22Rv1 (cell line): ENCODE measurements around the gene DDC.

Experiments used
- H3K27ac ChIP-seq: fragments of 450-650 bp; 2 replicates; pipeline ENCODE4 v1.5.1; 2017
- ZFX ChIP-seq: fragments of 450-650 bp; IDR thresholded peaks from 2 replicates; pipeline ENCODE4 v1.6.1; 2017; ENCODE audit warnings: antibody characterized with exemption, borderline replicate concordance
- TF ChIP-seq, protein P1 (sequence below): fragments of 450-650 bp; IDR thresholded peaks from 2 replicates; pipeline ENCODE4 v1.5.1; 2017; ENCODE audit warnings: mild to moderate bottlenecking

The DDC gene

DNA sequence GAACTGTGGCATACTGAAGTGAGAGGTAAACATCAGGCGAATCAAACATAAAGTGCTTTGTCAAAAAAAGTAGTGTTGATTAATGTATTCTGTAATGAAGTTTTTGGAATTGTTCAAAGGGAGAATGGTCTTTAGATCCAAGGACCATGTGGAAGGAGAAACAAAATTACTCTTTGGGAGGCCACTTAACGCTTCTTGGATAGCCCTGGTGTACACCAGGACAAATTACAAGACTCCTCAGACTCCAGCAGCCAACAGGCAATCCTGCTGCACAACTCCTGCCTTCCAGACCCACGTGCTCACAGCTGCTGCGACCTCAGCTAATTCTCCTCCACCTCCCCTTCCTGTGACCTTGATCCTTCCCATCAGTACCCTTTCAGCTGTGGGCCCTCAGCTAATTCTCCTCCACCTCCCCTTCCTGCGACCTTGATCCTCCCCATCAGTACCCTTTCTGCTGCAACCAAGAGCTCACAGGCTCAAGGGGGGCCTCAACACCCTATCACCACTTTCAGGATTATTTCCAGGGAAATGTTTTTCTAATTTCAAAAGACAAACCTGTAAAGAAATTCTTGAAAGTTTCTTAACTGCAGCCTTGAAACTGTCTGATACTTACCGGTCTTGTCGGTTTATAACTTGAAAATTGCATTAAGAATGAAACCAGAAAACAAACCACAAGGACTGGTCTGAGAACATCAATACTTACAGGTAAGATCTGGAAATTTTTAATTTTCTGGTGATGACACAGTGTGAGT, 29.7 kb upstream of the DDC start:
- TF ChIP-seq ZFX: no peak
- TF ChIP-seq, protein P1, sequence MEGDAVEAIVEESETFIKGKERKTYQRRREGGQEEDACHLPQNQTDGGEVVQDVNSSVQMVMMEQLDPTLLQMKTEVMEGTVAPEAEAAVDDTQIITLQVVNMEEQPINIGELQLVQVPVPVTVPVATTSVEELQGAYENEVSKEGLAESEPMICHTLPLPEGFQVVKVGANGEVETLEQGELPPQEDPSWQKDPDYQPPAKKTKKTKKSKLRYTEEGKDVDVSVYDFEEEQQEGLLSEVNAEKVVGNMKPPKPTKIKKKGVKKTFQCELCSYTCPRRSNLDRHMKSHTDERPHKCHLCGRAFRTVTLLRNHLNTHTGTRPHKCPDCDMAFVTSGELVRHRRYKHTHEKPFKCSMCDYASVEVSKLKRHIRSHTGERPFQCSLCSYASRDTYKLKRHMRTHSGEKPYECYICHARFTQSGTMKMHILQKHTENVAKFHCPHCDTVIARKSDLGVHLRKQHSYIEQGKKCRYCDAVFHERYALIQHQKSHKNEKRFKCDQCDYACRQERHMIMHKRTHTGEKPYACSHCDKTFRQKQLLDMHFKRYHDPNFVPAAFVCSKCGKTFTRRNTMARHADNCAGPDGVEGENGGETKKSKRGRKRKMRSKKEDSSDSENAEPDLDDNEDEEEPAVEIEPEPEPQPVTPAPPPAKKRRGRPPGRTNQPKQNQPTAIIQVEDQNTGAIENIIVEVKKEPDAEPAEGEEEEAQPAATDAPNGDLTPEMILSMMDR: no peak
- H3K27ac ChIP-seq: no peak overlapping the region

DNA sequence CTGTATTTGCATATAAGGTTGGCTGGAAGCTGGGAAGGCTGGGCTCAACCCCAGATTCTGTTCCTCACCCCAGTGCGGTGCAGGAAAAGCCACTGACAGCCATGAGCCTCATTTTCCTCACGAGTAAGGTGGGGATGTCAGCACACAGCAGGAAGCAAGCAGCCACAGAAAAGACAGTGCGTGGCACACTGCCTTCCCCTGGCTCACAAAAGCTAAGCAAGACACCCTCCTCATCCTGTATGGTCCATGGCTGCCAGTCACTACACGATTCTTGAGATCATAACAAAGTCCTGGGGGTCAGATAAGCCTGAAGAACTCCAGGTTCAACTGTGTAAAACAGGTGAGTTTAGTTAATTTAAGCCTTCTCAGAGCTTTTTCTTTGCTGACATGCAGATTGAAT, 28.9 kb upstream of the DDC start:
- TF ChIP-seq, protein P1: no peak
- TF ChIP-seq ZFX: no peak
- no peak overlapping the region for H3K27ac ChIP-seq

DNA sequence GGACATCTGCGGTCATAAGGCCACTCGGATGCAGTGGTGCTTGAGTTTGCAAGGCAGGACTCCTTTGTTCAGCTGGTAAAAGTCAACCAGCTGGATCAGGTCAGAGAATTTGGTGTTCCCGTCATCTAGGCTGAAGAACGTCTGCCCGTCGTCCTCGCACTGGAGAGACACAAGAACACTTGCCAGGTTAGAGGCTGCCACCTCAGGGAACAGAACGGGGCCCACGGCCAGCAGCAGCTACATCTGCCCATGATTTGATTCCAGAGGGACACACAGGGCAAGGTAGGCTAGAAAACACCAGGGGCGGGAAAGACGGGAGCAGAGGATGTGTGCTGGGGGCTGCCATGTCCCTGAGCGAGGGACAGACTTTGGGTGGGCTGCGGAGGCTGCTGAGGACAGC, 27.7 kb upstream of the DDC start:
- TF ChIP-seq ZFX: no peak
- TF ChIP-seq, protein P1: no peak
- no peak overlapping the region for H3K27ac ChIP-seq

DNA sequence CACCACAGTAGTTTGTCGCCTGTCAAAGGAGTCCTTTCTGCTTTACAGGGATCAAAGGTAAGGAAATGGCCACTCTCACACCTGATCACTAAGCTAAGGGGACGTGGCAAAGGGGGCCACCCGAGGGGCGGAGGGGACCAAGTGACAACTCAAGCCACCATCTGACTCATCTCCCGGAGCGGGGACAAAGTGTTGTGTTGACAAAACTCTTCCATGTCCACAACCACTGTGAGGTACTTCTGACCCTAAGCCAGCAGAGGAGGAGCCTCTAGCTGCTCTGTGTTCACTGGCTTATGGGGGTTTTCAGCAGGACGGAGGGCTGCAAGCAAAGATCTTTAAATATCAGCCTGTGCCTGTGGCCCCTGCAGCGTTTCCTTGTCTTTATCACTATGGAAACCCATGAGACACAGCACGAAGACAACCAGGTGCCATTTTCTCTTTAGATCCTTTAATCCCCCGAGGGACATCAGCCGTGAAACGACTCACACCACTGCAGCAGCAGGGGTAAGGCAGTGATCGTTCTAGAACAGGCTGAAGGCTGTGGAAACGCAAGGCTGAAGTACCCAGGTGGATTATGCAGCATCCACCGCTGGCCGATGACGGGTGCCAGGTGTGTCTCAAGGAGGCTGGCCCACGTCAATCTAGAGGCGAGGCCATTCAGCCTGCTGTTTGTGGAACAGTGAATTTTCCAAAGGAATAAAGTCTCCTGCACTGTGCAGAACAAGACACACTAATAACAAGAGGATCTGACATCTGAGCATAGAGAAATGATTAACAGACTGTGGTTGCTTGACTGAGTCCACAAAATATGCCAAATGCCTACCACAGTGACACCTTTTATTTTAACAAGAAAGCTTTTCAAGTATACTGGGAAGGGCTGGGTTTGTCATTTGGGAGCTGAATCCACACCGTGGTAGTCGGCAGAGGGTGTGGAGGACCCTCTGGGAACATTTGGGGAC, 26.6 kb upstream of the DDC start:
- no peak overlapping the region for H3K27ac ChIP-seq
- TF ChIP-seq, protein P1: no peak
- TF ChIP-seq ZFX: no peak

DNA sequence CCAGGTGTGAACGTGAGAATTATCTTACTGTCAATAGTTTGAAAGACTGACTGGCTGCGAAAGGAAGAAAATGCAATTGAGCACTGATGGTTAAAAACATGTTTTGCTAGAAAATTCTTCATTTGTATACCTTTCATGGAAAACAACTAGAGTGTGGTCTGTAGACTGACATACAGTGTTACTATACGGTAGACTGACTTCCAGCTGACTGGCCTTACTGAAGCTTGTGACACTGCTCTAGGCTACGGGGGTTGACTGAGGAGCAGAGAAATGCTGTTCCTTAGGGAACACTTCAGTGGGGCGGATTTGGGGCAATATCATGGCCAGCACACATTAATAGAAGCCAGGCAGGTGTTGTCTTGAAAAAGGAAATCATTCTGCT, 25.9 kb upstream of the DDC start:
- no peak overlapping the region for H3K27ac ChIP-seq
- TF ChIP-seq ZFX: no peak
- TF ChIP-seq, protein P1: no peak

DNA sequence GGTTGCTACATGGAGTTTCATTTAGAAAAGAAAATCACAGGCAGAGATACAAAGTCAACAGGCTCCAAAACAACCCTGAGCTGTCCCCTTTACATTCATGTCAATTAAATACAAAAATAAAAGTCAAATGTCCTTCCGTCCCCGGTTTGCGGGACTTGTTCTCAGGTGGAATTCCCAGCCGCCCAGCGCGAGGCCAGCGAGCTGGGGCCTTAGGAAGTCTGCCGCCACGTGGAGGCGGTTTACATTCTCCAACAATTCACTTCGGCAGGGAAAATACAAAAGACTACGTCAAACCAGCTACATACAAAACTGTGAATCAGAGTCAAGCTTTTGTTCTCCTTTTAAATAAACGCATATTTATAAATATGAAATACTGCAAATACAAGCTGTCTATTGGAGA, 25.3 kb upstream of the DDC start:
- no peak for TF ChIP-seq ZFX
- H3K27ac ChIP-seq: no peak overlapping the region

DNA sequence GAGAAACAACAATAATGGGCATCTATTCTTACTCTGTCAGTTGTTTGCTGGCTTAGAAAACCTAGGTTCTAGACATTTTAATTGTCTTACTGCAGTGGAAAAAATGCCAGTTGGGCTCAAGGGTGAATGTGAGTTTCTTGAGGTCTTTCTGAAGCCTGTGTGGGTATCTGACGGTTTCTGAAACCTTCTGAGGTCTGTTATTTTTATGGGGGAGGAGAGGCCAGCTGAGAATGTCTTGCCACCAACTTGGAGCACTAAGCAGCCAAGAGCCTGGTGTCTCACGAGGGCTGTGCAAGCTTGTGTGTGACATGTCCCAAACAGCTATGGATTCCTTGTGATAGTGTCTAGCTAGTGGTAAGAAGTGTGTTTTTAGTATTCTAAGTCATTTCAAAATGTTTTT, 24.2 kb upstream of the DDC start:
- no peak overlapping the region for H3K27ac ChIP-seq
- TF ChIP-seq ZFX: no peak
- TF ChIP-seq, protein P1: no peak
